SK-MEL-5 (cell line): ENCODE data around the gene MS4A6A. TPM values are rescaled to one million over a fixed set of nuclear protein-coding genes. Genes with fewer than 3 reads are reported as not detected.
"Not testable (repeated sequence)": the region's sequence is repeated elsewhere in the genome, so short reads cannot be mapped to it uniquely, and the experiment has no call there.

Experiments
- DNase-seq: peaks from one replicate; pipeline ENCODE4 v3.0.0-alpha.2; 2016; ENCODE audit warnings: low read depth, low spot score
- in situ Hi-C: cut with HindIII; loops from 2 replicates; pipeline ENCODE4 v1.10.0; 2016; ENCODE audit warnings: low sequenced_read_pairs, high pct_unique_total_duplicates, low pct_unique_long_range_greater_than_20kb
- small RNA-seq, 2 experiments: library from RNA; depleted of rRNA; stranded (forward); fragments of <200 nt; gene quantifications; one replicate each; pipeline ENCODE3, GENCODE V24; 2014
- total RNA-seq: library from RNA; depleted of rRNA; stranded (reverse); fragments of >200 nt; shearing (Covaris generic); gene quantifications from 2 replicates; pipeline ENCODE4 v1.2.3, GENCODE V29; 2014; rRNA removed

MS4A6A gene
- total RNA-seq, 1 experiment from 2014 or later, result not detected

DNA sequence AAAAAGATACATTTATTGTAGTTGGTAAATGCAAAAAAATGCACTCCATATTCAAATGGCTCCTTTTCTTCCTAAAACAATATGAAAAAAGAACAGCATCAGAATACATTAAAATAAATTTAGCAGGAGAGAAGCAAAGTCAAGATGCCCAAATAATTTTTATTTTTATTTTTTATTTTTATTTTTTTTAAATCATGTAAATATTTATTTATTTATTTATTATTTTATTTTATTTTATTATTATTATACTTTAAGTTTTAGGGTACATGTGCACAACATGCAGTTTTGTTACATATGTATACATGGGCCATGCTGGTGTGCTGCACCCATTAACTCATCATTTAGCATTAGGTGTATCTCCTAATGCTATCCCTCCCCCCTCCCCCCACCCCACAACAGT is 30.2 kb downstream of the MS4A6A start:
- in situ Hi-C loops, result not testable (repeated sequence)

DNA sequence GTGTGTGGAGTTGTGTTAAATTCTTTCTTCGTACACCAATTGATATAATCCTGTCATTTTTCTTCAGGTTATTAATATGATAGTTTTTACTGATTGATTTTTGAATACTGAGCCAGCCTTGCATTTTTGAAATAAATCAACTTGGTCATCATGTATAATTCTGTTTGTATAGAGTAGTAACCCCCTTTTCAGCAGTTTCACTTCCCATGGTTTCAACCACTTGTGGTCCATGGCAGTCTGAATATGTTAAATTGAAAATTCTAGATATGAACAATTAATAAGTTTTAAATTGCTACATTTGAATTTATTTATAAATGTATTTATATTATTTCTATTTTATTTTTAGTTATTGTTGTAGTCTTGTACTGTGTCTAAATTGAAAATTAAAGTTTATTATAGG is 32.6 kb downstream of the MS4A6A start:
- in situ Hi-C loops, result no loop called here
- DNase-seq, result no peak

More for the DNA sequence above, 30.2 kb downstream of the MS4A6A start:
- DNase-seq, result not testable (repeated sequence)

- in situ Hi-C loops, result no loop called here
- DNase-seq, result no peak
Measured at GRCh38 chr11:60145677-60146076, 37.2 kb downstream of the MS4A6A start.

DNA sequence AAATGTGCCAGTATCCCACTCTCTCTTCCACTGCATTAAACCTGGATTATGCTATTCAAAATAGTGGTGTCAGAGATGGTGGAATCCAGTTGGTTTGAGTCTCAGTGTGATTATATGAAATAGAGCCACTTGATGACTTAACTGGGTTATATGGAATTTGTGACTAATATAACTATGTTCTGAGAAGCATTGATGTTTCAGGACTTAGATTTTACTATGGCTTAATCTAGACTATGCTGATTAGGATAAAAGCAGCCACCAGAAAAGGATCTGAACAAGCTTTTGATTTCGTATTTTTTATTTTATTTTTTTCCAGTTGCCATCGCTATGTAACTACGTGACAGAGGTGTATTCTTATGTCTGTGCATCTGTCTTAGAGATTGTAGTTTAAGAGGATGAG is 39.1 kb downstream of the MS4A6A start:
- in situ Hi-C loops, result no loop called here
- no peak for DNase-seq

- no peak for DNase-seq
- in situ Hi-C loops, result no loop called here
Measured at GRCh38 chr11:60133917-60134316, 49.0 kb downstream of the MS4A6A start.

DNA sequence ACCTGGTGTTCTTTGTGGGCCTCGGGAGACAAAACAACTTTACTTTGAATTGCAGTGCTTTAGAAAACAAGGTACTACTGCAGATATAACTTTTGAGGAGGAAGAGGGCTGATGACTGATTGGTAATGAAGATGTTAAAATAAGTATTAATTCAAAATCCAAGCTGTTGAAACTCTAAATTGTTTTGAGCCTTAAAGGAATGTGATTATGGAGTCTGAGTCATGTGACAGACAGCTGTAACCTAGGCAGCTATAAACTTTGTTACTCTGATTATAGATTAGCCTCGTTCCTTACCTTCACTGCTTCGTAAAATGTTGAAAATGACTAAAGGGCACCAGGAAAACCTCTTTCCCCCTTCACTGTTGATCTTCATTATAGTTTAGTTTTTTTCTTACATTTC is 51.0 kb downstream of the MS4A6A start:
- in situ Hi-C loops, result no loop called here
- no peak for DNase-seq

DNA sequence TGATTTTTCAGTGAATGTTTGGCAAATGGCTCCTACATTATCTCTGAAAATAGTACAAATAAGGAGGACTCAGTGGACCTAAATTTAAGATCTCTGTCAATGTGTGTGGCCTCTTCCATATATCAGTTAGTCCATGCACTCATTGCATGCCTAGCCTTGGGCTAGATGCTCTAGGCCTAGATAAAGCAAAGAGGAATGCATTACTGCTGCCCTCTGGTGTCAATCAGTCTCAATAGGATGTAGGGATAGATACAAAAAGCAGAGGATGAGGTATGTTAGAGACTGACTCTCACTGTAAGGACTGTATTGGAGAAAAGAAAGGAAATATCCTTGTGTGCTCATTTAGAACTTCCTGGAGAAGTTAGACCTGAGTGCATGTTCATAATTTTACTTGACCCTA is 52.4 kb downstream of the MS4A6A start:
- peak; percentile 90 for DNase-seq
- in situ Hi-C loops, result no loop called here

- in situ Hi-C loops, result no loop called here
- DNase-seq, result no peak
Measured at GRCh38 chr11:60129853-60130252, 53.0 kb downstream of the MS4A6A start.

DNA sequence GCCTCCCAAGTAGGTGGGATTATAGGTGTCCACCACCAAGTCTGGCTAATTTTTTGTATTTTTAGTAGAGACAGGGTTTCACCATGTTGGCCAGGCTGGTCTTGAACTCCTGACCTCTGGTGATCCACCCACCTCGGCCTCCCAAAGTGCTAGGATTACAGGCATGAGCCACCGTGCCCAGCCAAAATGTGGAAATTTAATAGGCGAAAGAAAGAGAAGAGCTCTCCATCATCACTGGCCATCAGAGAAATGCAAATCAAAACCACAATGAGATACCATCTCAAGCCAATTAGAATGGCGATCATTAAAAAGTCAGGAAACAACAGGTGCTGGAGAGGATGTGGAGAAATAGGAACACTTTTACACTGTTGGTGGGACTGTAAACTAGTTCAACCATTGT is 54.0 kb downstream of the MS4A6A start:
- DNase-seq, in situ Hi-C loops: not testable (repeated sequence)

DNA sequence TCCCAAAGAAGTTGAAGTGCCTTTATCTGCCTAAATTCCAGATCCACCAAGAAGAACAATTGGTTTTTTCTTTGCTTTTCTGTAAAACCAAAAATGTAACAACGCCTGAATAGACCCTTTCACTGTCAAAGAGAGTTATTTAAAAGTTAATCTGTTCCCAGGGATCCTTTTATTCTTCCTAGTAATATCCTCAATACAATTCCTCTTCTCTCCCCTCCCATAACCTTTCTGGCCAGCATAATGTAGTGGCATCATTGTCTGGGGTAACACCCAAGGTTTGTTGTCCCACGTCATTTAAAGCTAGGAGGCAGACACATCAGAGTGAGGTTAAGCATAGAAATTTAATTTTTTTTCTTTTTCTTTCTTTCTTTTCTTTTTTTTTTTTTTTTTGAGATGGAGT is 54.5 kb downstream of the MS4A6A start:
- peak; percentile 90 for DNase-seq
- in situ Hi-C loops, result no loop called here

DNA sequence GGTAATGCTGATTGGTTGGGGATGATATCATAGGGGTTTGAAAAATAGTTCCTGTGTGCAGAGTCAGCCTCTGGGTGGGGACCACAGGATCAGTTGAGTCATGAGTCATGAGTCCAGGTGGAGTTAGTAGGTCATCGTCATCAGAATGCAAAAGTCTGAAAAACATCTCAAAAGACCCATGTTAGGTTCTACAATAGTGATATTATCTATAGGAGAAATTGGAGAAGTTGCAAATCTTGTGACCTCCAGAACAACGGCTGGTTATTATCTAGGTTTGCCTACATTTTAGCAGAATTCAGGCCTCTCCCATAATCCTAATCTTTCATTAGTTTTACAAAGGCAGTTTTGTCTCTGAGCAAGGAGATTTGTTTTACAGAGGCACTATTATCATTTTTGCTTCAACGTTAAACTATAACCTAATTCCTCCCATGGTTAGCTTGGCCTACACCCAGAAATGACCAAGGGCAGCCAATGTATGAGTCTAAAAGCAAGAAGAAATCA is 55.5 kb downstream of the MS4A6A start:
- DNase-seq, result peak; percentile 99
- in situ Hi-C loops, result no loop called here

DNA sequence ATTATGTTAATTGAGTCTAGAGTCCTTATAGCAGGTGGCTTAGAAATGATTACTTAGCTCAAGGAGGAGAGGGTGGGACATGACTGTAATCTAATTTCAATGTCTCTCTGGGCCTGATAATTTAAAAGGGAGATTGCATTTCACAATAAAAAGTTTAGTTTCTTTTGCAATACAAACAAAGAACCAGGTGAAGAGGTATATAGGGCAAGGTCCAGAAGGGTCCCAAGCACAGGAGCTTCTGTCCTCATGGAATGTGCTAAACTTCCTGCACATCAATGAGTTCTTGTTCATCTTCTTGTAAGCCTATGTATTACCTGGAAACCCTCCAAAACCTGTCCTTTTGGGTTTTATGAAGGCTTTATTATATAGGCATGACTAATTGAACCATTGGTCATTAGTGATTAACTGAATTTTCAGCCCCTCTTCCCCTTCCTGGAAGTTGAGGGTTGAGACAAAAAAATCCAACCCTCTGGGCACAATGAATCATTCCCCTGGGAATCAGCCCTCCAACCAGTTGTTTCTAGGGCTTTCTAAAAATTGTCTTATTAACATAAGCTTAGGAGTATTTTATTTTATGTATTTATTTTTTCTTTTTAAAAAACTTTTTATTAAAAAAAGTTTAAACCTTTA is 56.8 kb downstream of the MS4A6A start:
- peak; percentile 73 for DNase-seq
- in situ Hi-C loops, result no loop called here

- DNase-seq, result no peak
- in situ Hi-C loops, result no loop called here
Measured at GRCh38 chr11:60124802-60125432, 58.0 kb downstream of the MS4A6A start.

Small RNAs within 50 kb of the gene (small RNA-seq; reads per million reads assigned to genes)
- gene MIR6503, result 0 reads per million in 2 experiments

Other genes with a start within 250 kb of the MS4A6A start
- gene OOSP1, start 244.7 kb downstream of the MS4A6A start, total RNA-seq, result not detected in 2 replicates
- not detected in 2 replicates for gene OOSP4A, start 219.1 kb downstream of the MS4A6A start, total RNA-seq
- gene OOSP4B, start 165.9 kb downstream of the MS4A6A start, total RNA-seq, result not detected in 2 replicates
- not detected in 2 replicates for gene OOSP2, start 142.7 kb downstream of the MS4A6A start, total RNA-seq
- not detected in 2 replicates for gene MS4A3, start 126.4 kb downstream of the MS4A6A start, total RNA-seq
- not detected in 2 replicates for gene MS4A2, start 94.4 kb downstream of the MS4A6A start, total RNA-seq
- not detected in 2 replicates for gene MS4A4E, start 60.1 kb upstream of the MS4A6A start, total RNA-seq
- gene MS4A4A, start 97.6 kb upstream of the MS4A6A start, total RNA-seq, result not detected in 2 replicates
- not detected in 2 replicates for gene MS4A6E, start 144.2 kb upstream of the MS4A6A start, total RNA-seq
- gene MS4A7, start 195.4 kb upstream of the MS4A6A start, total RNA-seq, result not detected in 2 replicates
- not detected in 2 replicates for gene MS4A14, start 213.4 kb upstream of the MS4A6A start, total RNA-seq
- gene MS4A5, start 246.5 kb upstream of the MS4A6A start, total RNA-seq, result not detected in 2 replicates